K562 (cell line): ENCODE data around the gene NRG3. TPM values are rescaled to one million over a fixed set of nuclear protein-coding genes. Genes with fewer than 3 reads are reported as not detected.

ENCODE experiments used
- ATAC-seq: fragments of 200-7000 bp; cut with Tn5 transposase; 3 replicates; pipeline ENCODE4 v1.9.1; 2020; ENCODE audit warnings: moderate library complexity
- BruUV-seq: library from RNA; stranded (reverse); fragments of 400-500 nt; replicated peaks from 2 replicates; lab custom pipeline; 2021; lab: Mats Ljungman, UMichigan
- CTCF ChIA-PET: fragments of 300-600 bp; formaldehyde crosslinking; extraction: SDS; loops from one replicate; lab custom pipeline; 2021; ENCODE audit warnings: low intra/inter-chr PET ratio; lab: Yijun Ruan, JAX
- POLR2A ChIA-PET: fragments of 300-600, 350-650 bp; sonication (Branson Sonifier 250); formaldehyde crosslinking; extraction: SDS; loops from one replicate; lab custom pipeline; 2021; ENCODE audit warnings: antibody characterized with exemption, inconsistent platforms; lab: Yijun Ruan, JAX
- DNase-seq, 4 experiments: peaks; one replicate each; pipeline versions ENCODE4 v3.0.0 to v3.0.0-alpha.2; 2011 to 2018; ENCODE audit warnings: low spot score in 3 of 4, mixed read lengths in 3 of 4; ENCODE audit errors: extremely low read depth in 1 of 4
- FAIRE-seq: peaks from 2 replicates; lab custom pipeline; 2011; peaks lifted over from hg19 to GRCh38; lab: Jason Lieb, UNC
- H2AFZ ChIP-seq: 2 replicates; pipeline ENCODE4 v1.6.0; 2011; ENCODE audit warnings: low read depth, low read length, control low read depth, inconsistent platforms
- H3K27ac ChIP-seq: fragments of 200-600 bp; 3 replicates; pipeline ENCODE4 v1.8.0; 2011; ENCODE audit warnings: low read depth, mild to moderate bottlenecking, control low read depth, inconsistent platforms, low read length, moderate library complexity, mixed read lengths; ENCODE audit errors: extremely low read depth
- H3K27me3 ChIP-seq, 2 experiments: fragments of 300-600 bp in 1 of 2; 2 replicates in 1 of 2; 3 replicates in 1 of 2; pipeline versions ENCODE4 v1.6.0 to v1.8.0; 2011; ENCODE audit warnings: inconsistent platforms in 2 of 2, low read length in 2 of 2, mild to moderate bottlenecking in 1 of 2, mixed read lengths in 1 of 2, moderate library complexity in 1 of 2; ENCODE audit not compliant: control insufficient read depth in 2 of 2, insufficient read depth in 2 of 2
- H3K36me3 ChIP-seq: fragments of 300-600 bp; 3 replicates; pipeline ENCODE4 v1.8.0; 2011; ENCODE audit warnings: mild to moderate bottlenecking, low read length, inconsistent platforms; ENCODE audit not compliant: control insufficient read depth, insufficient read depth
- H3K4me1 ChIP-seq, 2 experiments: fragments of 200-600 bp in 1 of 2; replicated peaks in 1 of 2; 2 replicates in 1 of 2; 3 replicates in 1 of 2; pipeline versions ENCODE4 v1.5.1 to v1.8.0; 2011; ENCODE audit warnings: inconsistent platforms in 2 of 2, low read length in 2 of 2, mild to moderate bottlenecking in 1 of 2, mixed read lengths in 1 of 2, moderate library complexity in 1 of 2; ENCODE audit not compliant: control insufficient read depth in 2 of 2, insufficient read depth in 2 of 2
- H3K4me2 ChIP-seq: 2 replicates; pipeline ENCODE4 v1.6.1; 2011; ENCODE audit warnings: low read length, control low read depth, inconsistent platforms, mixed read lengths; ENCODE audit not compliant: insufficient read depth
- H3K4me3 ChIP-seq: fragments of 200-600 bp; sonication (generic), shearing (Covaris generic); 2 replicates; pipeline ENCODE4 v1.5.1; 2016; ENCODE audit warnings: control low read depth, inconsistent platforms
- H3K79me2 ChIP-seq: fragments of 200-600 bp; 3 replicates; pipeline ENCODE4 v1.8.0; 2011; ENCODE audit warnings: low read length, inconsistent platforms; ENCODE audit not compliant: control insufficient read depth, insufficient read depth
- H3K9ac ChIP-seq, 2 experiments: 2 replicates each; pipeline versions ENCODE4 v1.6.0 to v1.6.1; 2011; ENCODE audit warnings: low read depth in 2 of 2, low read length in 2 of 2, control low read depth in 1 of 2, inconsistent platforms in 1 of 2, mild to moderate bottlenecking in 1 of 2, mixed read lengths in 1 of 2; ENCODE audit not compliant: insufficient read depth in 1 of 2
- H3K9me1 ChIP-seq: one replicate; pipeline ENCODE4 v1.6.0; 2011; ENCODE audit warnings: inconsistent platforms, mild to moderate bottlenecking, low read length, moderate library complexity; ENCODE audit not compliant: control insufficient read depth, insufficient read depth
- H3K9me3 ChIP-seq: replicated peaks from 2 replicates; pipeline ENCODE4 v1.5.1; 2011; ENCODE audit warnings: low read depth, low read length, inconsistent platforms; ENCODE audit not compliant: control insufficient read depth, insufficient read depth
- H4K20me1 ChIP-seq: replicated peaks from 2 replicates; pipeline ENCODE4 v1.6.1; 2011; ENCODE audit warnings: low read length, inconsistent platforms, mixed read lengths; ENCODE audit not compliant: control insufficient read depth, insufficient read depth
- FOSL1 ChIP-seq: fragments of 200-800 bp; sonication (Bioruptor generic); conservative IDR thresholded peaks from 2 replicates; pipeline ENCODE4 v1.6.1; 2016; ENCODE audit warnings: missing genetic modification characterization, missing compliant biosample characterization
- HMG20B ChIP-seq: fragments of 250-450 bp; sonication (Bioruptor Pico); IDR thresholded peaks from 2 replicates; pipeline ENCODE4 v1.5.0; 2021; ENCODE audit warnings: mild to moderate bottlenecking
- IRF9 ChIP-seq: fragments of 450-650 bp; IDR thresholded peaks from 2 replicates; pipeline ENCODE4 v1.6.1; 2016; ENCODE audit warnings: missing biosample characterization, missing genetic modification characterization
- MIER1 ChIP-seq: fragments of 450-650 bp; IDR thresholded peaks from 2 replicates; pipeline ENCODE4 v1.6.1; 2016; ENCODE audit warnings: antibody characterized with exemption, mild to moderate bottlenecking, low read depth
- NFRKB ChIP-seq: fragments of 450-650 bp; IDR thresholded peaks from 2 replicates; pipeline ENCODE4 v1.6.1; 2016; ENCODE audit warnings: low read depth
- SPI1 ChIP-seq: IDR thresholded peaks from 2 replicates; pipeline ENCODE4 v1.6.1; 2011; ENCODE audit warnings: low read depth, low read length, control low read depth, borderline replicate concordance
- TEAD4 ChIP-seq, 2 experiments: sonication (generic) in 1 of 2; formaldehyde crosslinking in 1 of 2; IDR thresholded peaks; 2 replicates each; pipeline versions ENCODE4 v1.6.1 to v1.8.0; 2012 to 2022; ENCODE audit warnings: borderline replicate concordance in 1 of 2, inconsistent platforms in 1 of 2, low read length in 1 of 2, mild to moderate bottlenecking in 1 of 2, missing genetic modification reagents in 1 of 2
- ZFP30 ChIP-seq: fragments of 250-450 bp; sonication (Bioruptor Pico); IDR thresholded peaks from 2 replicates; pipeline ENCODE4 v1.8.0; 2022; ENCODE audit warnings: moderate library complexity, mild to moderate bottlenecking, inconsistent platforms, borderline replicate concordance
- ZNF197 ChIP-seq: fragments of 200-800 bp; sonication (Bioruptor generic); IDR thresholded peaks from 2 replicates; pipeline ENCODE4 v1.6.1; 2016; ENCODE audit warnings: low read depth, missing genetic modification characterization, missing compliant biosample characterization
- ZNF316 ChIP-seq: fragments of 450-650 bp; IDR thresholded peaks from 2 replicates; pipeline ENCODE4 v1.6.1; 2016
- ZNF408 ChIP-seq: fragments of 250-450 bp; sonication (Bioruptor Pico); IDR thresholded peaks from 2 replicates; pipeline ENCODE4 v1.4.0; 2020; ENCODE audit warnings: low read depth, mild to moderate bottlenecking, moderate library complexity
- ZNF76 ChIP-seq: fragments of 250-450 bp; sonication (Bioruptor Pico); IDR thresholded peaks from 2 replicates; pipeline ENCODE4 v1.4.0; 2020; ENCODE audit warnings: mild to moderate bottlenecking, moderate library complexity, borderline replicate concordance
- ZSCAN32 ChIP-seq: fragments of 450-650 bp; formaldehyde crosslinking; IDR thresholded peaks from 2 replicates; pipeline ENCODE4 v1.4.0; 2020; ENCODE audit warnings: mild to moderate bottlenecking, moderate library complexity
- WGBS: fragments of 100-300 bp; shearing (Covaris generic); methylation state at CpG from one replicate; pipeline ENCODE4 v1.1.6; 2016; ENCODE audit warnings: low coverage, mixed read lengths; ENCODE audit not compliant: insufficient coverage; ENCODE audit errors: missing lambda C conversion rate; 5-methylcytosine and 5-hydroxymethylcytosine counted together
- in situ Hi-C: fragments of 300-500 bp; cut with MboI; formaldehyde crosslinking; loops from 4 replicates; pipeline ENCODE4 v1.15.0; 2018; ENCODE audit warnings: inconsistent platforms, mixed read lengths
- intact Hi-C: fragments of 100-400 bp; cut with micrococcal nuclease; formaldehyde crosslinking; loops from 2 replicates; pipeline ENCODE4 v1.14.2; 2022
- polyA plus RNA-seq, 8 experiments: library from polyadenylated mRNA; depleted of rRNA in 4 of 8; stranded (reverse) in 5 of 8; unstranded in 3 of 8; fragments of >200 nt; fragmentation: Nextera tagmentation in 2 of 8; fragmentation: Illumina TruSeq in 1 of 8; extraction: Ambion mirVana in 2 of 8; extraction: Trizol in 1 of 8; gene quantifications; 2 replicates each; pipeline versions ENCODE4 v1.2.1 to v1.2.3, GENCODE V29; 2011 to 2014; ENCODE audit warnings: inconsistent platforms in 1 of 8, missing spikeins in 1 of 8
- total RNA-seq, 7 experiments: library from RNA; depleted of rRNA in 6 of 7; stranded (reverse); fragments of >200 nt in 6 of 7; fragmentation: Illumina TruSeq in 2 of 7; extraction: Trizol in 2 of 7; gene quantifications; 2 replicates each; pipeline versions ENCODE4 v1.2.1 to v1.2.3, GENCODE V29; 2011 to 2021; ENCODE audit warnings: low replicate concordance in 1 of 7
- TF ChIP-seq, protein P1 (sequence below): fragments of 250-450 bp; sonication (Bioruptor Pico); IDR thresholded peaks from 2 replicates; pipeline ENCODE4 v1.4.0; 2020; ENCODE audit warnings: borderline replicate concordance

NRG3 gene
- total and polyA plus RNA-seq, 9 of the 15 experiments (the other 6 are each of a cell fraction or from before 2014, with no cell fraction given), result not detected

DNA sequence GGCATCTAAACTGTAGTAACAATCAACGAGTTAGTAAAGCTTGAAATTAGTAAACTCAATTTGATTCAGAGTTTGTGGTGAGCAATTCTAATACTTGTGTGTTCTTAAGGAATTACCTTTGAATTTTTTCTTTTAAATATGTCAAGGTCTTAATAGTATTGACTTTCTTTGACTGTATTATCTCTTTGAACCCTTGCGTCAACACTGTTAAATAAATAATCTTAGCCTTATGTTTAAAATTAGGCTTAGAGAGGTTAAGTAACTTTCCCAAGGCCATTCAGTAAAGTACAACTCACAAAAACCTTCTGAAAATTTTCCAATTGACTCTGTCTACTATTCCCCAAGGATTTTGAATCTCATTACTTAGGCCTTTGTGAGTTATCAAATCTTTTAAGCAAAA, 716.4 kb downstream of the NRG3 start (continued):
- TF ChIP-seq, protein P1, sequence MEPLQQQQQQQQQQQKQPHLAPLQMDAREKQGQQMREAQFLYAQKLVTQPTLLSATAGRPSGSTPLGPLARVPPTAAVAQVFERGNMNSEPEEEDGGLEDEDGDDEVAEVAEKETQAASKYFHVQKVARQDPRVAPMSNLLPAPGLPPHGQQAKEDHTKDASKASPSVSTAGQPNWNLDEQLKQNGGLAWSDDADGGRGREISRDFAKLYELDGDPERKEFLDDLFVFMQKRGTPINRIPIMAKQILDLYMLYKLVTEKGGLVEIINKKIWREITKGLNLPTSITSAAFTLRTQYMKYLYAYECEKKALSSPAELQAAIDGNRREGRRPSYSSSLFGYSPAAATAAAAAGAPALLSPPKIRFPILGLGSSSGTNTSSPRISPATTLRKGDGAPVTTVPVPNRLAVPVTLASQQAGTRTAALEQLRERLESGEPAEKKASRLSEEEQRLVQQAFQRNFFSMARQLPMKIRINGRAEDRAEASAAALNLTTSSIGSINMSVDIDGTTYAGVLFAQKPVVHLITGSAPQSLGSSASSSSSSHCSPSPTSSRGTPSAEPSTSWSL, result no peak
- TF ChIP-seq ZNF197 (no peak), HMG20B (CRISPR knock-in tag) (no peak), SPI1 (no peak), MIER1 (no peak), ZNF316 (no peak), ZNF408 (no peak), ZNF76 (CRISPR knock-in tag) (no peak), FOSL1 (tag) (no peak), ZSCAN32 (CRISPR knock-in tag) (no peak)

GRCh38 chr10:82597840-82598239, 722.8 kb downstream of the NRG3 start:
- CTCF ChIA-PET, result no interaction called here
- no peak overlapping the region for H3K27ac ChIP-seq
- no peak overlapping the region for H3K9ac ChIP-seq
- no peak overlapping the region for H3K4me3 ChIP-seq
- FAIRE-seq, result no peak
- POLR2A ChIA-PET, result no interaction called here
- H3K4me1 ChIP-seq, result no peaks in the 10 kb centered on the region
- no peak overlapping the region for H3K4me2 ChIP-seq
- H3K79me2 ChIP-seq, result no peaks in the 10 kb centered on the region
- H3K9me3 ChIP-seq, result no peaks in the 10 kb centered on the region
- in situ Hi-C loops (no loop called here), intact Hi-C loops (no loop called here)
- 0% methylated on average over 6 of the region's 7 CpGs for WGBS
- TF ChIP-seq NFRKB (no peak), TEAD4 (IDR thresholded peaks at IDR 0.05; ENCODE audit: low read length) (no peak), TEAD4 (CRISPR knock-in tag; IDR thresholded peaks at IDR 0.05; ENCODE audit: borderline replicate concordance) (no peak), ZFP30 (CRISPR knock-in tag) (no peak), IRF9 (tag) (no peak)
- no peaks in the 10 kb centered on the region for H4K20me1 ChIP-seq
- no peaks in the 10 kb centered on the region for H3K27me3 ChIP-seq
- H2AFZ ChIP-seq, result no peak overlapping the region
- no peak for ATAC-seq
- no peaks in the 10 kb centered on the region for H3K36me3 ChIP-seq
- DNase-seq, result no peak
- no TSS peak for BruUV-seq
- H3K9me1 ChIP-seq, result no peaks in the 10 kb centered on the region
